Suppressor macrophage treated with lipopolysaccharide for 4 hours (primary cell): ENCODE results near the gene SULT4A1.

Experiments used
- DNase-seq: peaks from one replicate; pipeline ENCODE4 v3.0.0-alpha.2; 2020

Gene SULT4A1

DNA sequence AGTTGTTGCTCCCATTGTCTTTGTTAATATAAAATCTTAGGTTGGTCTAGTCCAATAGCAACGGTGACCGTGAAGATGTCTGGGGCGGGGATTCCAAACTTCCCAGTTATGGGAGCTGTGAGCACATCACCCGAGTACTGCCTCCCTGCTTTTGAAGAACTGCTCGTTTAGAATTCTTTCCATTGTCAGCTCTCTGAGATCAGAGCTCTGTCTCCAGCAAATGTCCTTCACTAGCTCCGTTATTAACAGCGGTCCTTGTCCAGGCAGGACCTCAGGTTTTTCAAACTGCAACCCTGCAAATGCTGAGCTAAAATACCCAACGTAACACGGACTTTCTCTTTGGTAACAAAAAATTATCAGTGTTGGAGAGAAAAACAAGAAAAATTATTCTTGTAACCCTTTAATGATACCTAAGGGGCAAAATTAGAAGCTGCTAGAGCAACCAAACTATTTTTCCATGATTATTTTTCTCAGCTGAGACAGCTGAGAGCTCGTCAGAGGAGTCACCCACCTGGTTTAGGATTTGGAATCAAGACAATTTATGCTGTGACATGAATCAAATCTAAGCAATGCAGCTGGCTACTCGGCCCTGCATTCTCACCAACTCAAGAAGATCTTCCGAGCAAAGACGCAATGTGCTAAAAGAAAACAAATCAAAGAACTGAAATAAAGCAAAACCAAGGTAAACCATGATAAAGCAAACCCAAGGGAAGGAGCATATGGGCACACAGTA lies 35.1 kb downstream of the SULT4A1 start:
- no peak for DNase-seq

- DNase-seq: peak; percentile 4
Measured at GRCh38 chr22:43826142-43827002, 35.9 kb downstream of the SULT4A1 start.

- no peak for DNase-seq
Measured at GRCh38 chr22:43825651-43826050, 36.7 kb downstream of the SULT4A1 start.

GRCh38 chr22:43824724-43825420 lies 37.4 kb downstream of the SULT4A1 start:
- DNase-seq: no peak

GRCh38 chr22:43823911-43824665 lies 38.2 kb downstream of the SULT4A1 start:
- DNase-seq: no peak

- no peak for DNase-seq
Measured at GRCh38 chr22:43823353-43823908, 38.9 kb downstream of the SULT4A1 start.

DNA sequence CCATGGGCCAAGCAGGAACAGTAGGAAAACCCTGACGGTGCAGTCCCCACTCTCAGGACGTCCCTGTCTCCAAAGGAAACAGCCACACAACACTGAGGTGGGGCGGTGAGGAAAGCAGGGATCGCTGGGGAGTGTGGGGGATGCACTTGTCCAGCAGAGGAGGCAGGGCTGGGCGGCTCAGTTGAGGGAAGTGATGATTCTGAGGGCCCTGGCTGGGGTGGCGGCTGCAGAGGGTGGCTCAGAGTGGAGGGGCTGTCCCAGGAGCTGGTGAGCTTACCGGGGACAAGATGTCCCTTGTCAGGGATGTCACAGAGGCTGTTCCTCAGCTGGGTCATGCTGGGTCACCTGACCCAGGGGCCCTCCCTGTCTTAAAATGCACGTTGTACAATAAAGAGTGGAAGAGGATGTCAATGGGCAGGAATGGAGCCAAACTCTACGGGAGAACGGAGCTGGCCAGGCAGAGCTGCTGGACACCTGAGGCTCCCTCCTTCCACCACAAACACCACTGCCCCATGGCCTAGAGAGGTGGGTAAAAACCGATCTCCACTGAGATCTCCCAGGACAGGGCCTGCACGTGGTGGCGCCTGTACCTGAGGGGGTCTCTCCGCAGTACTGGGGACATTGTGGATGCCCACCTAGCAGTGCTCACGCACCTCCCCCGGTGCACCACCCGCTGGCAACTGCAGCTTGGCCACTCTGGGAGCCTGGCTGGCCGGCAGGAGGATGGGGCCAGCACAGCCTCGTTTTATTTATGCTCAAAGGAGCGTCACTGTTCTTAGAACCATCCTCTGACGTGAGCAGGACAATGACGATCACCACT lies 40.5 kb downstream of the SULT4A1 start:
- no peak for DNase-seq

- DNase-seq: no peak
Measured at GRCh38 chr22:43820651-43821305, 41.5 kb downstream of the SULT4A1 start.

GRCh38 chr22:43819931-43820640 lies 42.2 kb downstream of the SULT4A1 start:
- DNase-seq: no peak

GRCh38 chr22:43819421-43819921 lies 42.8 kb downstream of the SULT4A1 start:
- no peak for DNase-seq

- no peak for DNase-seq
Measured at GRCh38 chr22:43818981-43819380, 43.3 kb downstream of the SULT4A1 start.

- no peak for DNase-seq
Measured at GRCh38 chr22:43817402-43817801, 44.9 kb downstream of the SULT4A1 start.

DNA sequence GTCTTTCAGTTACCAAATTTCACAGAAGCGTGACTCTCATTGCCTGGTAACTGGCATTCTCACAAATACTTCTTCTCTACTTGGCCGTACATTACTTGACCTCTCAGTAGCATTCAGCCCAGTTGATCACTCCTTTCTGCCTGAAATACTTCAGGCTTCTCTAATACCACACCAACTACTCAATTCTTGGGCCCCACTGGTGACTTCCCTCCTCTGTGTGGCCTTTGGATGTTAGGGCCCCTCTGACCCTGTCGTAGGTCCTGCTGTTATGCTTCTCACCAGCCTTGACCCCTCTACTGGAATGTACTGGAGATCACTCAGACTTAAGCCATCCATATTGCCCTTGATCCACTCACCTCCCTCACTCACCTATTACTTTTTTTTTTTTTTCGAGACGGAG lies 48.0 kb downstream of the SULT4A1 start:
- DNase-seq: no peak

GRCh38 chr22:43812890-43813289 lies 49.4 kb downstream of the SULT4A1 start:
- DNase-seq: peak; percentile 11

DNA sequence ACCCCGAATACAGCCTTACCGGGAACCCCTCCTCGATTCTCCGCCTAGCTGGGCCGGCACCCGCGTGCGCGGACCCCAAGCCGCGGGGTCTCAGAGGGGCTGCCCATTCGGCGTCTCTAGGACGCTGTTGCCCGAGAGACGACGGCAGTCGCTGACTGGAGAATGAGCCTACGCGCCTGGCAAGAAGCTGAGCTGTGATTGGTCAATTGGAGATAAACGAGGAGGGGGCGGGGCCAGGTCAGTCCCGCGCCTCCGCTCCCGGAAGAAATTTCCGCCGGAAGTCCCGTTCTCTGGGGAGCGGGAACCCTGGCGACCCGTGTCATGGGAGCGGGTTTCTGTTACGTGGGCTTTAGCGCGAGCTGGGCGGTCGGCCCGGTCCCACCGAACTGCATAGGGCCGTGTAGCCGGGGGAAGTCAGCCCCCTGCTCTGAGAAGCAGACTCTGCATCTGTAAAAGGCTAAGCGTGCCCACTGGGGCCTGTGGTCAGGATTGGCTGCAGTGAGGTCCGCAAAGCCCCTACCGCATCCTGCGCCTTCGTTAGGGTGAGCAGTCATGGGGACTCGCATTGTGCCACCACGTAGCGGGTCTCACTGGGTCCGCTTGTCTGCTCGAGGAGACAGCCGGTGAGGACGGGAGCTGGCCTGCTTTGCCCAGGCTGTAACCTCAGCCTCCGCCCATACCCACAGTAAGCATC lies 50.0 kb downstream of the SULT4A1 start, which contains the start of gene EFCAB6:
EFCAB6 (minus strand) TSS at position 157 of the 694 bp plus-strand sequence. CDS start 29,987 bp downstream, outside the sequence.
- peak; percentile 97 for DNase-seq

- DNase-seq: peak; percentile 32
Measured at GRCh38 chr22:43811777-43812148, 50.5 kb downstream of the SULT4A1 start.

- DNase-seq: no peak
Measured at GRCh38 chr22:43802897-43803495, 59.3 kb downstream of the SULT4A1 start.

DNA sequence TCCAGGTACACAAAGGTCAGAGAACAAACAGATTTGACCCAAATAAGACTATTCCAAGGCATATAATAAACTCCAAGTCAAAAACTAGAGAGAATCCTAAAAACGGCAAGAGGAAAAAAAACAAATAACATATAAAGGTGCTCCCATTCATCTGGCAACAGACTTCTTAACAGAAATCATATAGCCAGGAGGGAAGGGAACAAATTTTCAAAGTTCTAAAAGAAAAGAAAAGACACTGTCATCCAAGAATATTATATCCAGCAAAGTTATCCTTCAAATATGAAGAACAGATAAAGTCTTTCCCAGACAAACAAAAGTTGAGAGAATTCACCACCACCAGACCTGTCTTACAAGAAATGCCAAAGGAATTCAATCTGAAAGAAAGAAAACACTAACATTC lies 61.3 kb downstream of the SULT4A1 start:
- DNase-seq: no peak

- DNase-seq: peak; percentile 15
Measured at GRCh38 chr22:43798492-43798891, 63.8 kb downstream of the SULT4A1 start.
